Testis (tissue), 2 donors: Measurements from ENCODE around the gene FAM131B.

ENCODE experiments used
- CTCF ChIP-seq, 3 experiments: fragments of 450-650 bp in 2 of 3; fragments of 200-600 bp in 1 of 3; sonication (generic) in 1 of 3; IDR thresholded peaks; one replicate each; pipeline ENCODE4 v1.5.1; 2016 to 2019; ENCODE audit warnings: antibody characterized with exemption in 3 of 3, mild to moderate bottlenecking in 2 of 3, moderate library complexity in 1 of 3
- POLR2A ChIP-seq: fragments of 450-650 bp; IDR thresholded peaks from one replicate; pipeline ENCODE4 v1.6.1; 2017; ENCODE audit warnings: antibody characterized with exemption, mild to moderate bottlenecking, moderate library complexity

DNA sequence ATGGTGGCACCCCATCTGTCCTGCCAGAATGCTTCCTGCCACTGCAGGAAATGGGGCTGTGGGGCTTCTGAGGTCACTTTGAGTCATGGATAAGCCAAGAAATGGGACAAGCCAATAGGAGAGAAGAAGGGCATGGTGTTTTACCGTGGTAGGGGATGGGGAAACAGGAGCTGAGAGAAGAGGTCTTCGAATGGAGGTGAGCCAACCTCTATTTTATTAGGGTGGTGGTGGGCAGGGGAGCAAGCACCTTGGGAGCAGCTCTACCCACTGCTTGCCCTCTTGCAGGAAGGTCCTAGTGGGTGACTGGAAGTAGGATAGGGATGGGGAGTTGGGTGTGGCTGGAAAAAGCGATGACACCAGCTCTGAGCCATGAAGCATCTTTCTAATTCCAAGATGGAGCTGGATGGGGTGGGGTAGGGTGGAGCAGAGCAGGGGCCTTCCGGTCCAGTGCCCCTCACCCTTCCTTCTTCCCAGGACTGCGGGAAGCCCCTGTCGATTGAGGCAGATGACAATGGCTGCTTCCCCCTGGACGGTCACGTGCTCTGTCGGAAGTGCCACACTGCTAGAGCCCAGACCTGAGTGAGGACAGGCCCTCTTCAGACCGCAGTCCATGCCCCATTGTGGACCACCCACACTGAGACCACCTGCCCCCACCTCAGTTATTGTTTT is 27.7 kb upstream of the FAM131B start:
- no peak for TF ChIP-seq CTCF (IDR thresholded peaks at IDR 0.05)
- TF ChIP-seq POLR2A, result no peak
